ENCODE measurements around the gene DLGAP1.

GRCh38 chr18:3725115-3725514, 730.0 kb downstream of the DLGAP1 start:
- TF ChIP-seq, protein P1, sequence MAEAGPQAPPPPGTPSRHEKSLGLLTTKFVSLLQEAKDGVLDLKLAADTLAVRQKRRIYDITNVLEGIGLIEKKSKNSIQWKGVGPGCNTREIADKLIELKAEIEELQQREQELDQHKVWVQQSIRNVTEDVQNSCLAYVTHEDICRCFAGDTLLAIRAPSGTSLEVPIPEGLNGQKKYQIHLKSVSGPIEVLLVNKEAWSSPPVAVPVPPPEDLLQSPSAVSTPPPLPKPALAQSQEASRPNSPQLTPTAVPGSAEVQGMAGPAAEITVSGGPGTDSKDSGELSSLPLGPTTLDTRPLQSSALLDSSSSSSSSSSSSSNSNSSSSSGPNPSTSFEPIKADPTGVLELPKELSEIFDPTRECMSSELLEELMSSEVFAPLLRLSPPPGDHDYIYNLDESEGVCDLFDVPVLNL (IDR thresholded peaks at IDR 0.05; ENCODE audit: low read depth, low read length), result no peak
- TF ChIP-seq YY1 (IDR thresholded peaks at IDR 0.05; ENCODE audit: low read depth, low read length), result no peak
